ENCODE data around the gene STK32B.
"Not testable (repeated sequence)": the region's sequence is repeated elsewhere in the genome, so short reads cannot be mapped to it uniquely, and the experiment has no call there.

STK32B gene

DNA sequence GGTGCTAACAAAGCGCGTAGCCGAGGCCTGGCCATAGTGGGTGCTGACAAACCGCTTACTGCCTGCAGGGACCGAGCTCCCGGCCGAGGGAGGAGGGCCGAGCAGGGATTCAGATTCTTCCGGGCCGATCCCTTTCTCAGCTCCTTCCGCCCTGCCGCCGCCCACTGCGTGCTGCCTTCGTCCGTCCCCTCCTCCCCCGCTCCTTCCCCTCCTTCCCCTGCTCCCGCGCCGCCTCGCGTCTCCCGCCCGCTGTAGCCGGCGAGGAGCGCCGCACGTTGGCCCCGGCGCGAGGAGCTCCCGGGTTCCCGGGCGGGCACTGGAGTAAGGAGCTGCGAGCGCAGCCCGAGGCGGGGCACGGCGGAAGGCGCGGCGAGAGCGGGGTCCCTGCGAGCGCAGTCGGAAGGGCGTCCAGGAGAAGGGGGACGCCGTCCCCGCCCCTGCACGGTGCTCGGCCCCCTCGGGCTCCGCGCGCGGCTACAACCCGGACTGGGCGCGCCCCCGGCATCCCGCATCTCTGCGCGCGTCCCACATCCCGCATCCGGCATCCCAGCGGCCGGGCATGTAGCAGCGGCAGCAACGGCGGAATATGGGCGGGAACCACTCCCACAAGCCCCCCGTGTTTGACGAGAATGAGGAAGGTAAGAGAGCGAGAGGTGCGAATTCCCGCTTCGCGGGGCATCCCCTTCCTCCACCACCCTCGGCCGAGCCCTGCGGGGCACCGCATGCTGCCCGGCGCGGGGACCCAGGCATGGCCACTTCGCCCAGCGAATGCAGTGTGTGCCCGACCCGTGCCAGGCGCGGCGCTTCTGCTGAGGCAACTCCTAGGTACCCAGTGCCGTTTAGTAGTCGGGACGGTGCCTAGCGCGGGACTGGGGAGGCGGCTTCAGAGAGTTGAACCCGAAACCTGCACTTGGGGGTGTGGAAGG lies at the start of gene STK32B:
STK32B (plus strand) TSS at position 203 of the 926 bp plus-strand sequence.
- DNase-seq, result peak; percentile 81
- in situ Hi-C loops (cut with MboI; ENCODE audit: low pct_unique_long_range_greater_than_20kb, low sequenced_read_pairs), result no loop called here

DNA sequence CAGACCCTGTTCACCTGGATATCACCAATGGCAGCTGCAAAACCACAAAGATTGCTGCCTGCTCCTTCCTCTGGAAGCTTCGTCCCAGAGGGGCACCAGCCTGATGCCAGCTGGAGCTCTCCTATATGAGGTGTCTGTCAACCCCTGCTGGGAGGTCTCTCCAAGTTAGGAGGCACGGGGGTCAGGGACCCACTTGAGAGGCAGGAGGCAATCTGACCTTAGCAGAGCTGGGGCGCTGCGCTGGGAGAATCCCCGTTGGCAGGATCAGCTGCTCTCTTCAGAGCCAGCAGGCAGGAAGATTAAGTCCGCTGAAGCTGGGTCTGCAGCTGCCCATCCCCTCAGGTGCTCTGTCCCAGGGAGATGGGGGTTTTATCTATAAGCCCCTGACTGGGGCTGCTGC lies 49.6 kb upstream of the STK32B start:
- in situ Hi-C loops (cut with MboI; ENCODE audit: low pct_unique_long_range_greater_than_20kb, low sequenced_read_pairs); DNase-seq: not testable (repeated sequence)

DNA sequence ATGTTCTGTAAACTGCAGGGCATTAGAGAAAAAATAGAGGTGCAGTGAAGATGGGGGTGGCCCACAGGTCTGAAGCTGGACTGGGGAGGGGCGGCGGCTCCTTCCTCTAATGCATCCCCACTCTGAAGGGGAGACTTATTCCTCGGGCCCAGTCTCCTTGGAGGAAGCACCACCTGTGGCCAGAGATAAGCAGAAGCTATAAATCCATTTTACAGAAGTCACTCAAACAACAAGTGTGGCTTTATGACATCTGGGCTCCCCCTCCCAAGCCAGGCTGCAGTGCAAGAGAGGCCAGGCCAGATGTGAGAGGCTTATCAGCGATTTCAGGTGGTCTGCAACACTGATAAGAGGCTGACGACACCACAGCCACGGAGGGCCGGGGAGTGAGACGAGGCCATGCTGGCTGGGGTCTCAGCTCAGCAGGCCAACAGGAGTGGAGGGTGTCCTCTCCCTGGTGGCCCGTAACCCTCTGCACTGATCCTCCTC lies 47.9 kb upstream of the STK32B start:
- in situ Hi-C loops (cut with MboI; ENCODE audit: low pct_unique_long_range_greater_than_20kb, low sequenced_read_pairs), result no loop called here
- peak; percentile 88 for DNase-seq

DNA sequence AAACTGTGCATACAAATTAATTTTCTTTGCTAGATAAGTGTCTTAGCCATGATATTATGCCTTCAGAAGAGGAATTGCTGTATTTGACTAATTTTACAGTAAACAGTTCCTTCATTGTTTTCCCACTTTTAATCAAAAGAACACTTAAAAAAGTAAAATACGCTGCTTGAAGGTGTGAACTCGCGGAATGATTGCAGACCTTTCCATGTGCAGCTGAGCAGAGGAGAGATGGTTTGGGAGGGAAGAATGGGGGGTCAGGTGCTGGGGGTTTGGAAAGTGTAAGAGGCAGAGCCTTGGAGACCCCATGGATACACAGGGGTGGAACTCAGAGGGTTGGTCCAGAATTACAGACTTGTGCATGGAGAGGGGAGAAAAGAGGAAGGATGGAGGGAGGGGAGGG lies 47.4 kb upstream of the STK32B start:
- in situ Hi-C loops (cut with MboI; ENCODE audit: low pct_unique_long_range_greater_than_20kb, low sequenced_read_pairs), result no loop called here
- no peak for DNase-seq

DNA sequence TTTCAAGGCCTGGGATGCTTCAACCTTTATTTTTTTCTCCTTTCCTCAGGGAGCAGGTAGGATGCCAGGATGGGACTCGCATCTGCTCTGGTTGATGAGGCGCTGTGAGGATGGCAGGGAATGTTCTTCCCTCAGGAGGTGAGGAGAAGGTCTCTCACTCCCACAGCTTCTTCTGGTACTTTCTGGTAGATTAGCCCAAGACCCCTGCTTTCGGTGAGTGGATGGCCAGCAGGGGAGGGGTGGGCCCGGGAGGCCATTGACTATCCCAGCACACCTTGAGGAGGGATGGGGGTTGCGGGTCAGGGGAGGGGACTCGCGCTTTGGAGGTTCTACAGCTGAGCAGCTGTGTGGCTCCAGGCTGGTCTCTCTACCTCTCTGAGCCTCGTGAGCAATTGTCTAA lies 46.8 kb upstream of the STK32B start:
- in situ Hi-C loops (cut with MboI; ENCODE audit: low pct_unique_long_range_greater_than_20kb, low sequenced_read_pairs), result no loop called here

DNA sequence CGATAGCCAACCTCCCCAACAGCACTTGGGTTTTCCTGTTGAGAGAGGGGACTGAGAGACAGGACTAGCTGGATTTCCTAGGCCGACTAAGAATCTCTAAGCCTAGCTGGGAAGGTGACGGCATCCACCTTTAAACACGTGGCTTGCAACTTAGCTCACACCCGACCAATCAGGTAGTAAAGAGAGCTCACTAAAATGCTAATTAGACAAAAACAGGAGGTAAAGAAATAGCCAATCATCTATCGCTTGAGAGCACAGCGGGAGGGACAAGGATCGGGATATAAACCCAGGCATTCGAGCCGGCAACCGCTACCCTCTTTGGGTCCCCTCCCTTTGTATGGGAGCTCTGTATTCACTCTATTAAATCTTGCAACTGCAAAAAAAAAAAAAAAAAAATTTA lies 44.3 kb upstream of the STK32B start:
- DNase-seq; in situ Hi-C loops (cut with MboI; ENCODE audit: low pct_unique_long_range_greater_than_20kb, low sequenced_read_pairs): not testable (repeated sequence)

More for the DNA sequence above, 46.8 kb upstream of the STK32B start:
- no peak for DNase-seq

DNA sequence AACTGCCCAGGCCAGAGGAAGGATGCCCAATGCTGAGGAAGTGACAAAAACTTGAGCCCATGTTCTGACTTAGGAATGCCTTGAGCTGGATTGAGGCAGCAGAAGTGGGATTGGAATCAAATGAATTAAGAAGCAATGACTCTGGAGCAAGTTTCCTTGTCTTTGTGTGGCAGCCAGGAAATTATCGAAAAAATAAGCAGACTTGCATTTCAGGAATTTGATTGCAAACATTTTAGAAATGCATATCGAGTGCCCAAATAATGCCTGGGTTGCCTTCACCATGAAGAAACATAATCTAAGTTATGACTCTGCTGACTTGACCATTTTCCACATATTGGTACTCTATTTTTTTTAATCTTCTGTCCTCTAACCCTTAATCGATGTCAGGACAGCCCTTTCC lies 41.5 kb upstream of the STK32B start:
- DNase-seq, result no peak
- in situ Hi-C loops (cut with MboI; ENCODE audit: low pct_unique_long_range_greater_than_20kb, low sequenced_read_pairs), result no loop called here

DNA sequence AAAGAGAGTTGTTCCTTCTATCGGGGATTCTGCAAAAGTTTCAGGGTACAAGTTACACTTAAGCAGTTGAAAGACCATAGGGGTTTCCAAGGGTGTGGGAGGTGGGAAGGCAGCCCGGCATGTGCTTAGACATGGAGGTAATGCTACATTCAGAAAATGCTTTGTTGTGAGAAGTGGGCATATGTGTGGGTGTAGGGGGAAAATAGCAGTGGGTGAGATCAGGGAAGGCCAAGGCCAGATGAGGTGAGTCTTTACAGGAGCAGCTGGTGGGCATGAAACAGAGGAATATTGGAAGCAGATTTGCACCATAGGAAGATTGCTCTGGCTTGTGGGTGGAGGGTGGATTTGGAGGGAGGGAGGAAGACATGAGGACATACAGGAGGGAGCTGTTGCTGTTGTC lies 40.3 kb upstream of the STK32B start:
- DNase-seq, result no peak
- in situ Hi-C loops (cut with MboI; ENCODE audit: low pct_unique_long_range_greater_than_20kb, low sequenced_read_pairs), result no loop called here

DNA sequence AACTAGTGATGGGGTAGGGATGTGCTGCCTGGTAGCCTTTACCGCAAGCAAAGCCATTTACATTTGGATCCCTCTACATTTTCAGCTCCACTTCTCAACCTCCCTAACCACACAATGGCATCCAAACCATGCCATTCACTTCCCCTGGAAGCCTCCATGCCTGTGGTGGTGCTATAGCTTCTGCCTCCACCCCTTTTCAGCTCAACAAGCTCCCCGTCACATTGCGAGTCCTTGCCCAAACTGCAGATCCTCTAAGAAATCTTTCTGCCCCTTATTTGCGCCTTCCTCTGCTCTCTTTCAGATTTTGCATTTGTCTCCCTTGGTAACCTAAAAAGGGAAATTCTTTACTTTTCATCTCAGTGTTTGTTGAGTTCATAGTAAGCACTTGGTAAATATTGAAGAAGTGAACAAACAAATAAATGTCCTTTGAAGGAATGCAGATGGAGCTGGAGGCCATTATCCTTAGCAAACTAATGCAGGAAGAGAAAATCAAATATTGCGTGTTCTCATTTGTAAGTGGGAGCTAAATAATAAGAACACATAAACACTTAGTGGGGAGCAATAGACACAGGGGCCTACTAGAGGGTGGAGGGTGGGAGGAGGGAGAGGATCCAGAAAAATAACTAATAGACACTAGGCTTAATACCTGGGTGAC lies 38.9 kb upstream of the STK32B start:
- DNase-seq, result no peak
- in situ Hi-C loops (cut with MboI; ENCODE audit: low pct_unique_long_range_greater_than_20kb, low sequenced_read_pairs), result no loop called here

DNA sequence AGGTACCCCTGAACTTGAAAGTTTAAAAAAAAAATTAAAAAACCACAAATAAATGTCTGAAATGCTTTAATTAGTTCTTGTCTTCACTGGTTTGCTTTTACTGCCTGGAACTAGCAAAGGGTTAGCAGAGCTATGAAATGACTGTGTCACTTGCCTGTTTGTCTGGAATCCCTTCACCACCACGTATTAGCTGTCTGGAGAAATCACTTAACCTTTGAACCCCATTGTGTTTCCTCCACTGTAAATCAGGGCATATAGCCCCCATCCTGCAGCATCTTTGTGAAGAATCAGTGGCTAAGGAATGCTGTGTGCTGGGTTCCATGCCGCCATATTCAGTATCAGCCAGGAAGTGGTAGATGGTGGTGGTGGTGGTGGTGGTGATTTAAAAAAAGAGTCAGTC lies 38.3 kb upstream of the STK32B start:
- no peak for DNase-seq
- in situ Hi-C loops (cut with MboI; ENCODE audit: low pct_unique_long_range_greater_than_20kb, low sequenced_read_pairs), result no loop called here

DNA sequence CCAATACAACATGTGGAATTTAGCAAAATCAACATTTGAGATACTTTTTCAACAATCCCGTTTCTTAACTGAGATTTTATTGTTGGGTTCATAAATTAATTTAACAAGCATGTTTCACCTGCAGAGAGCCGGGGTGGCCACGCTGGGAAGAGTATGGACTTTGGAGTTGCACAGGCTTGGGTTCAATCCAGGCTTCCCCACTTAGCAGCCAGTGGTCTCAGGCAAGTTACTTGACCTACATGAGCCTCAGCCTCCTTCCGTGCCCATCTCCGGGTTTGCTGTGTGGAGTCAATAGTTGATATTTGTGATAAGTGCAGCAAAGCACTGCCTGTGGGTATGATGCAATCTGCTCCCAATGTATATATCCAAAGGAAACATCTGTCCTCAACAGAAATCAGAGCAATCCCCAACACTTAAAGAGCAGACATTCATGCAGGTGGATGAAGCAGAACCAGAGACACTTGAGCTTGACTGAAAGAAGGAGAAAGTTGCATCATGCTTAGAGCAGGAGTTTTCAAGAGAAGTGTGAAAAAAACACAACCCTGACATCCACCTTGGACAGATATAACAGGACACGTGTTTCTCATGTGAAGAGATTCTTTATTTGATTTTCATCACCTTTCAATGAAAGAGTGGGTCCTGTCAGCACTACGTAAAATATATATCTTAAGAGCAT lies 37.1 kb upstream of the STK32B start:
- in situ Hi-C loops (cut with MboI; ENCODE audit: low pct_unique_long_range_greater_than_20kb, low sequenced_read_pairs), result no loop called here
- peak; percentile 82 for DNase-seq

DNA sequence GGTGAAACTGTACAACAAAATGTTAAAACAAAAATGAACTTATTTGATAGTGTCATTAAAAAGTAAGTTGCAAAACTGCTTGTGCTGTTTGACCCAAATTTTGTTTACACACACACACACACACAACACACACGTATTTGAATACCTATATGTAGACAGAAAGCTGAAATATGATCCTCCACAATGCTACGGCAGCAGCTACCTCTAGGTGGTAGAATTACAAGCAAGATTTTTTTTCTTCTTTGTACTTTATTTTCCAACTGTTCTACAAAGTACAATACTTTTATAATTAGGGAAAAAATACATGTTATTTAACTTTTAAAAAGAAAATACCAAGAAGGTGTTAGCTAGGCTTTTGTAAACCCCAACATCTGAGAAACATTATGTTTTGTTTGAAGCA lies 33.2 kb upstream of the STK32B start:
- in situ Hi-C loops (cut with MboI; ENCODE audit: low pct_unique_long_range_greater_than_20kb, low sequenced_read_pairs), result no loop called here
- no peak for DNase-seq

DNA sequence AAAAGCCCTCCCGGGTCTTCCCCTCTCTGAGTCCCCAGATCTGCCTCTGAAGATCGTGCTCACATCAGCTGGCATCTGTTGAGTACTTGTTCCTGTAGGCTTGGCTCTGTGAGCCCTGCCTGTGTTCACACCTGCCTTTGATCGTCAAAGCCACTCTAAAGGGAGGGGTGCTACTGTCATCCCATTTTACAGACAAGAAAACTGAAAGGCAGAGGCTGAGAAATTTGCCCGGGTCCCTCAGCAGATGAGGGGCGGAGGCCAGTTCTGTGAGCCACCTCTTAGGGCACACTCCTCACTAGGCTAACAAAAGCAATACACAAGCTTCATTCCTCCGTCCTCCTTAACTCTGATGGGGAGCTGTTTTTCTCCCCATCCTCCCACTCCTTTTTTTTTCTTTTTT lies 32.7 kb upstream of the STK32B start:
- in situ Hi-C loops (cut with MboI; ENCODE audit: low pct_unique_long_range_greater_than_20kb, low sequenced_read_pairs), result no loop called here
- no peak for DNase-seq

DNA sequence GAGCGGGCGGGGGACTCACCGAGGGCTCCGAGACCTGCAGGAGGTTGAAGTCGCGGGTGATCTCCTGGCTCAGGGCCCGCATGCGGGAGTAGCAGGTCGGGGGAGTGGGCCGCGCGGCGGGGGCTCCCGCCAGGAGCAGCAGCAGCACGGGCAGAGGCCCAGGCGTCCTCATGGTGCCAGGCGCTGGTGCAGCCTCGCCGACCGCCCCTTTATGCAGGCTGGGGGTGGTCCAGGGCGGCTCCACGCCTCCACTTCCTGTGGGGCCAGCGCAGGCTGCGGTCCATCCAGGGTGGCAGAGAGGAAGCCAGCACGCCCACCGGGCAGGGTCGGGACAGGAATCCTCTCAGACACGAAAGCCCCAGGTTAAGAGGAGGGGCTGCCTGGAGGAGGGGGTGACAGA lies 32.0 kb upstream of the STK32B start, which contains the start of gene CYTL1:
CYTL1 (minus strand) TSS at position 185 of the 400 bp plus-strand sequence; CDS start at position 172, 13 bp downstream.
- in situ Hi-C loops (cut with MboI; ENCODE audit: low pct_unique_long_range_greater_than_20kb, low sequenced_read_pairs), result no loop called here

DNA sequence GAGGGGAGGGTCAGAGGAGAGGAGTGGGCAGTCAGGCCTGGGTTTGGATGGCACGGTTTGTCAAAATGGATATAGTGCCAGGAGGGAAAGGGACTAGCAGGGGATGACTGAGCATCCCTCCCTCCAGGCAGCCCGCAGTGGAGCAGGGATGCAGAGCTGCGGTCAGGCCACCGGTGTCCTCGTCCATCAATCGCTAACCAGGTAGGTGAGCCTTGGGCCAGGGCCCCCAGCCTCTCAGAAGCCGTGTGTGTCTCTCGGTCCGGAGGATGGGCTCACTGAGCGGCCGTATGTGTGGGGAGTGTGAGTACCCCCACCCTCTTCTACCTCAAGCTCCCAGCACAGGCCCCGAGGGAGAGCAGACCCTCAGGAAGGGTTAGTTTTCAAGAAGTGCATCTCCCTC lies 31.5 kb upstream of the STK32B start:
- no peak for DNase-seq
- in situ Hi-C loops (cut with MboI; ENCODE audit: low pct_unique_long_range_greater_than_20kb, low sequenced_read_pairs), result no loop called here

More for the DNA sequence above, 32.0 kb upstream of the STK32B start, which contains the start of gene CYTL1:
- peak; percentile 46 for DNase-seq

DNA sequence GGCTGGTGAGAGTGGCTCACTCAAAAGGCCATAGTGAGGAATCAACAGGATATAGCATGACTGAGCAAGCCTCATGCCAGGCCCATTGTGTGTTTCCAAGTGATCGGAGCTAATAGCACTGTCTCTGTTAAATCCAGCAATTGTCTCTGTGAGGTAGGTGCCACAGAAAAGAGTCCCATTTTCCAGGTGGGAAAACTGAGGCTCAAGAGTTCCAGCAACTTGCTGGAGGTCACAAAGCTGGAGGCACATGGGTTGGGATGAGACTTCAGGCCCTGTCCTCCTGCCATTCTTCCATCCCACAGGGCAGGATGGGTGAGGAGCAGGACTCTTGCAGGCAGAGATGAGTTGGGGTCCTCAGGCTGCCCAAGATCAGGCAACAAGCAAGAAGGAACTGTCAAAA lies 30.9 kb upstream of the STK32B start:
- in situ Hi-C loops (cut with MboI; ENCODE audit: low pct_unique_long_range_greater_than_20kb, low sequenced_read_pairs), result no loop called here
- DNase-seq, result no peak

DNA sequence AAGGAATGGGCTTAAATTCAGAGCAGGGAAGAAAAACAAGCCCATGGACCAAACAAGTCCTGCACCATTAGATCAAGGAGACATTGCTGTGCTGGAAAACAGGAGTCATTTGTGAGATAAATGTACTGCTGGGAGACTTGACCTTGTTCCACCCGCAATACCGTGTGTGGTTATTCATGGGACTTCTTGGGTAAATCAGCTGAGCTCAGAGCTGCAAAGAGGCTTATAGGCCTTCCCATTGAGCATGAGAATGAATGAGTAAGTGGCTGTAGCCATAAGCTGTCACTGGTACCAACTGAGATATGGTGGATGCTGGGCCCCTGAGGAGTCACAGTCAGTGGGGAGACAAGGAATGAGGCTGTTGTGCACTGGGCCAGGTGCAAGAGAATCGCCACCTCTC lies 29.7 kb upstream of the STK32B start:
- no peak for DNase-seq
- in situ Hi-C loops (cut with MboI; ENCODE audit: low pct_unique_long_range_greater_than_20kb, low sequenced_read_pairs), result no loop called here

DNA sequence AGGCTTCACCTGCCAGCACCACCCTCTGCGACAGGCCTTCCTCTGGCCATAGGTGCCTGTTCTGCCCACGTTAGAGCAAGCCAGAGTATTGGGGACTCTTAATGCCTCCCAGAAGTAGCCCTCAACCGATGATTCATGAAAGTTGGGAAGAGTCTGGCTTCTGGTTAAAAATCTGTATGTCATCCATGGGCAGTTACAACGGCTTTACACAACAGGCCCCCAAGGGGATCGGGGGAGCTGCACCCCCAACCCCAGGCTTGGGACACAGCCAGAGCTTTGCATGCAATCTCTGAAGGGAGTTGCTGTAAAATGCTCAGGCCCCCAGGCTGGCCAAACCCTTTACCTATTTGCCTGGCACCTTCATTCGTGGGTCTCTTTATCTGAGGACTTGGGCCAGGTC lies 26.6 kb upstream of the STK32B start:
- no peak for DNase-seq
- in situ Hi-C loops (cut with MboI; ENCODE audit: low pct_unique_long_range_greater_than_20kb, low sequenced_read_pairs), result no loop called here

DNA sequence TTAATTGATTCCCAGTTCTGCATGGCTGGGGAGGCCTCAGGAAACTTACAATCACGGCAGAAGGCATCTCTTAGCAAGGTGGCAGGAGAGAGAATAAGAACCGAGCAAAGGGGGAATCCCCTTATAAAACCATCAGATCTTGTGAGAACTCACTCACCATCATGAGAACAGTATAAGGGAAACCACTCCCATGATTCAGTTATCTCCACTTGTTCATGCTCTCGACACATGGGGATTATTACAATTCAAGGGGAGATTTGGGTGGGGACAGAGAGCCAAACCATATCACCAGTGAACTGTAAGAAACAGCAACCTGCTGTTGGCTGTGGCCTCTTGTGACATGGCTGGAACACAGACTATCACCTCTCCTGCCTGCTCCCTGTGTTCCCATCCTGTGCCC lies 24.9 kb upstream of the STK32B start:
- in situ Hi-C loops (cut with MboI; ENCODE audit: low pct_unique_long_range_greater_than_20kb, low sequenced_read_pairs), result no loop called here
- no peak for DNase-seq

DNA sequence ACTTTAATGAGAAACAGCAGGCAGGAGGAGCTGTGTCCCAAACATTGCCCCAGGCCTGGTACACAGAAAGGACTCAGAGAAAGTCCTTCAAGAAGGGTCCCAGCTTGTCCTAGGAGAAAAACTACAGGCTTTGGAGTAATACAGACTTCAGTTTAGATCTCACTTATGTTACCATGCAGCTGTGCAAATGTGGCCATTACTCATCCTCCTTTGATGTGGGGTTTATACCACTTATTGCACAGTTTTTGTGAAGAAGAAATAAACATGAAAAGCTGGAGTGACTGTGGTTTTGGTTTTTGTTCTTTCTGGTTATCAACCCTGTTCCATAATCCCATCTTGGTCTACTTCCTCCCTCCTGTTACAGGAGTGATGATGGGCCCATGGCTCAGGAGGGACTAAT lies 23.9 kb upstream of the STK32B start:
- in situ Hi-C loops (cut with MboI; ENCODE audit: low pct_unique_long_range_greater_than_20kb, low sequenced_read_pairs), result no loop called here
- DNase-seq, result no peak

All from KBM-7 (cell line).